Neural progenitor cell (in vitro differentiated cells): Measurements from ENCODE around the gene ZNF165. TPM values are rescaled to one million over a fixed set of nuclear protein-coding genes. Genes with fewer than 3 reads are reported as not detected.

ENCODE experiments used
- DNase-seq: peaks from one replicate; pipeline ENCODE4 v3.0.0-alpha.2; 2016; ENCODE audit warnings: low spot score
- H2AFZ ChIP-seq: fragments of 200-600 bp; sonication (generic); replicated peaks from 2 replicates; pipeline ENCODE4 v1.6.1; 2016; ENCODE audit warnings: antibody characterized with exemption
- H3F3A ChIP-seq: fragments of 200-600 bp; sonication (generic); 2 replicates; pipeline ENCODE4 v1.6.1; 2016; ENCODE audit warnings: antibody characterized with exemption, low read depth
- H3K27ac ChIP-seq: fragments of 200-600 bp; sonication (generic); 2 replicates; pipeline ENCODE4 v1.5.1; 2016; ENCODE audit warnings: mild to moderate bottlenecking
- H3K27me3 ChIP-seq: fragments of 200-600 bp; sonication (generic); 2 replicates; pipeline ENCODE4 v1.6.1; 2016; ENCODE audit warnings: mild to moderate bottlenecking, moderate library complexity
- H3K36me3 ChIP-seq: fragments of 200-600 bp; sonication (generic); 2 replicates; pipeline ENCODE4 v1.5.1; 2016
- H3K4me1 ChIP-seq: fragments of 200-600 bp; sonication (generic); 2 replicates; pipeline ENCODE4 v1.6.1; 2016; ENCODE audit warnings: mixed run types
- H3K4me2 ChIP-seq: fragments of 200-600 bp; sonication (generic); 2 replicates; pipeline ENCODE4 v1.6.1; 2016
- H3K4me3 ChIP-seq: fragments of 200-600 bp; sonication (generic); 2 replicates; pipeline ENCODE4 v1.5.1; 2016
- H3K79me2 ChIP-seq: fragments of 200-600 bp; sonication (generic); 2 replicates; pipeline ENCODE4 v1.6.1; 2016; ENCODE audit warnings: low read depth
- H3K9ac ChIP-seq: fragments of 200-600 bp; sonication (generic); 2 replicates; pipeline ENCODE4 v1.6.1; 2016
- H3K9me3 ChIP-seq: fragments of 200-600 bp; sonication (generic); 2 replicates; pipeline ENCODE4 v1.5.1; 2016; ENCODE audit warnings: low read depth
- H4K20me1 ChIP-seq: fragments of 200-600 bp; sonication (generic); 2 replicates; pipeline ENCODE4 v1.6.1; 2016; ENCODE audit warnings: low read depth
- H3K27ac Mint-ChIP-seq: 3 replicates; pipeline ENCODE4 v1.8.0; 2021; ENCODE audit warnings: mixed read lengths
- H3K27me3 Mint-ChIP-seq: 2 replicates; pipeline ENCODE4 v1.8.0; 2022; ENCODE audit warnings: low read depth, mild to moderate bottlenecking, inconsistent platforms, moderate library complexity, mixed read lengths; ENCODE audit not compliant: insufficient read depth
- H3K36me3 Mint-ChIP-seq: 3 replicates; pipeline ENCODE4 v1.8.0; 2021; ENCODE audit warnings: mixed read lengths
- H3K4me1 Mint-ChIP-seq: 3 replicates; pipeline ENCODE4 v1.8.0; 2021; ENCODE audit warnings: mixed read lengths
- H3K4me3 Mint-ChIP-seq: 3 replicates; pipeline ENCODE4 v1.8.0; 2021; ENCODE audit warnings: mild to moderate bottlenecking, moderate library complexity, mixed read lengths
- H3K9me3 Mint-ChIP-seq: 3 replicates; pipeline ENCODE4 v1.8.0; 2020; ENCODE audit warnings: mixed read lengths
- EZH2 ChIP-seq: fragments of 200-600 bp; sonication (generic); IDR thresholded peaks from 2 replicates; pipeline ENCODE4 v1.6.1; 2017; ENCODE audit warnings: antibody characterized with exemption, mild to moderate bottlenecking, moderate library complexity
- EZH2phosphoT487 ChIP-seq: fragments of 200-600 bp; sonication (generic); IDR thresholded peaks from 2 replicates; pipeline ENCODE4 v1.6.1; 2017; ENCODE audit warnings: antibody characterized with exemption
- total RNA-seq: library from RNA; depleted of rRNA; stranded (reverse); fragments of >200 nt; gene quantifications from 2 replicates; pipeline ENCODE4 v1.2.3, GENCODE V29; 2015; ENCODE audit warnings: low replicate concordance
- TF ChIP-seq, protein P1 (sequence below): fragments of 200-600 bp; sonication (generic); IDR thresholded peaks from 2 replicates; pipeline ENCODE4 v1.5.1; 2017; ENCODE audit warnings: antibody characterized with exemption, mild to moderate bottlenecking

The ZNF165 gene
- total RNA-seq, 1 donor from 2014 or later, result 2.1 TPM

DNA sequence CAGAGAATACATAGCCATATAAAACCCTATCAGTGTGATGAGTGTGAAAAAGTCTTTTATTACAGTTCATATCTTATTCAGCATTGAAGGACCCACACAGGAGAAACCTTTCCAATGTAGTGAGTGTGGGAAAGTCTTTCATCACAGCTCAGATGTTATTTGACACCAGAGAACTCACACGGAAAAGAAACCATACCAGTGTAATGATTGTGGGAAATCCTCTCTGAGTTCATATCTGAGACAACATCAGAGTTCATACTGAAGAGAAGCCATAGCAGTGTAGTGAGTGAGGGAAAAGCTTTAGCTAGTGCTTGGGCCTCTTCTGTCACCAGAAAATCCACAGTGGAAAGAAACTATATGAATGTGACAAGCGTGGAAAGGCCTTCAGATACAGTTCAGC, 35.4 kb downstream of the ZNF165 start:
- H3K4me3 ChIP-seq, result no peak overlapping the region
- peaks cover 2% of the 10 kb centered on the region for H3F3A ChIP-seq
- H3K9ac ChIP-seq, result no peak overlapping the region
- H3K36me3 ChIP-seq, result peaks cover 14% of the 10 kb centered on the region
- H3K4me1 Mint-ChIP-seq, result no peaks in the 10 kb centered on the region
- H3K27me3 ChIP-seq, result no peaks in the 10 kb centered on the region
- no peaks in the 10 kb centered on the region for H3K27me3 Mint-ChIP-seq
- no peak overlapping the region for H3K27ac Mint-ChIP-seq
- H3K79me2 ChIP-seq, result no peaks in the 10 kb centered on the region
- H2AFZ ChIP-seq, result no peak overlapping the region
- H3K9me3 Mint-ChIP-seq, result no peaks in the 10 kb centered on the region
- no peak for DNase-seq
- H3K36me3 Mint-ChIP-seq, result peaks cover 23% of the 10 kb centered on the region
- H3K27ac ChIP-seq, result no peak overlapping the region
- no peaks in the 10 kb centered on the region for H3K9me3 ChIP-seq
- H3K4me3 Mint-ChIP-seq, result no peak overlapping the region
- H4K20me1 ChIP-seq, result no peaks in the 10 kb centered on the region
- no peak overlapping the region for H3K4me2 ChIP-seq
- no peaks in the 10 kb centered on the region for H3K4me1 ChIP-seq
- TF ChIP-seq, protein P1, sequence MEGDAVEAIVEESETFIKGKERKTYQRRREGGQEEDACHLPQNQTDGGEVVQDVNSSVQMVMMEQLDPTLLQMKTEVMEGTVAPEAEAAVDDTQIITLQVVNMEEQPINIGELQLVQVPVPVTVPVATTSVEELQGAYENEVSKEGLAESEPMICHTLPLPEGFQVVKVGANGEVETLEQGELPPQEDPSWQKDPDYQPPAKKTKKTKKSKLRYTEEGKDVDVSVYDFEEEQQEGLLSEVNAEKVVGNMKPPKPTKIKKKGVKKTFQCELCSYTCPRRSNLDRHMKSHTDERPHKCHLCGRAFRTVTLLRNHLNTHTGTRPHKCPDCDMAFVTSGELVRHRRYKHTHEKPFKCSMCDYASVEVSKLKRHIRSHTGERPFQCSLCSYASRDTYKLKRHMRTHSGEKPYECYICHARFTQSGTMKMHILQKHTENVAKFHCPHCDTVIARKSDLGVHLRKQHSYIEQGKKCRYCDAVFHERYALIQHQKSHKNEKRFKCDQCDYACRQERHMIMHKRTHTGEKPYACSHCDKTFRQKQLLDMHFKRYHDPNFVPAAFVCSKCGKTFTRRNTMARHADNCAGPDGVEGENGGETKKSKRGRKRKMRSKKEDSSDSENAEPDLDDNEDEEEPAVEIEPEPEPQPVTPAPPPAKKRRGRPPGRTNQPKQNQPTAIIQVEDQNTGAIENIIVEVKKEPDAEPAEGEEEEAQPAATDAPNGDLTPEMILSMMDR, result no peak
- TF ChIP-seq EZH2 (no peak), EZH2phosphoT487 (no peak)

DNA sequence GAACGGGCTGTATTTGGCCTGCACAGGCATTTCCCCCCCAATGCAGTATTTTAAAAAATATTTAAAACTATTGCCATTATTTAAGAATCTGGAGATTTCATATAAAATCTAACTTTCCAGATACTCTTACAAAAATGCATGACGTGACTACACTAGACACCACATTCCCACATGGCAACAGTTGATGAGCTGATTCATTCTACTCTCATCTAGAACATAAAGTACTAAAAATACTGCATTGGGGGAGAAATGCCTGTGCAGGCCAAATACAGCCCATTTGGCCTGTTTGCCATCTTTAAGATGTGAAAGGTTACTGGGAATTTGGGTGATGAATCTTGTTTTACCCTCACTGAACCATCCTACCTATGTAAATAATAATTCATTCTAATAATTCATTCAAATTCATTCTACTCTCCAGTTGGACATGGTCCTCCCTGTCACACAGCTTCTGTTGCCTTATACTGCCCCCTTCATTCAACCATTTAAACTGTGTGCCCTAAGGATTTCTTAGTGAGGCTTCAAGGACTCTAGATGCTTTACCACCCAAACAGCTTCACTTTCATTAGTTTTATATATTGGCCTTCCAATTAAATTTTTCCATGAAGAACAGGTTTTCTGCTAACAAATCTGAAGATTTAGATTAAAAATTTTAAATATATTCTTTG, 37.1 kb downstream of the ZNF165 start:
- H4K20me1 ChIP-seq, result no peaks in the 10 kb centered on the region
- H3K4me2 ChIP-seq, result no peak overlapping the region
- no peak overlapping the region for H3K4me3 ChIP-seq
- H3K4me1 ChIP-seq, result no peaks in the 10 kb centered on the region
- peaks cover 2% of the 10 kb centered on the region for H3F3A ChIP-seq
- H3K36me3 ChIP-seq, result peaks cover 18% of the 10 kb centered on the region
- no peak for TF ChIP-seq EZH2
- TF ChIP-seq, protein P1, result peak; percentile 25
- no peak overlapping the region for H3K27ac Mint-ChIP-seq
- no peak overlapping the region for H3K9ac ChIP-seq
- no peaks in the 10 kb centered on the region for H3K9me3 ChIP-seq
- no peak overlapping the region for H3K27ac ChIP-seq
- no peak overlapping the region for H3K4me3 Mint-ChIP-seq
- no peaks in the 10 kb centered on the region for H3K9me3 Mint-ChIP-seq
- no peaks in the 10 kb centered on the region for H3K27me3 ChIP-seq
- no peaks in the 10 kb centered on the region for H3K27me3 Mint-ChIP-seq
- H3K36me3 Mint-ChIP-seq, result peaks cover 27% of the 10 kb centered on the region
- no peaks in the 10 kb centered on the region for H3K4me1 Mint-ChIP-seq
- H3K79me2 ChIP-seq, result no peaks in the 10 kb centered on the region
- DNase-seq, result no peak
- no peak overlapping the region for H2AFZ ChIP-seq

DNA sequence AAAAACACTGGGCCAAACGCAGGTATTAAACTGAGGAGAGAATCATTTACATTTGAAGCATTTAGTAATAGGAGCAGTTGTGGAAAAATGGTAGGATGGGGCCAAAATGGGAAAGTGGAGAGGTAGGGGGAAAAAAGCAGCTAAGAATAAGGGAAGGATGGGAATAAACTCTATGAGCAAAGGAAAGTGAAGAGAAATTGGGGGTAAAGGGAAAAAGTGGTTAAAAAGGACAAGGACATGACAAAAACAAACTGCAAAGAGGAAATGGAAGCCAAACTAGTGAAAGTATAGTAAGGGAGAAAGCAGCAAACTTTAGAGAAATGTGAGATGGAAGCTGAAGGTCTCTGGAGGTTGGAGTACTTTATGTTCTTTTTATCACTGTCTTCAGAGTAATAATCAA, 37.8 kb downstream of the ZNF165 start:
- H3K4me1 Mint-ChIP-seq, result no peaks in the 10 kb centered on the region
- H3K36me3 ChIP-seq, result peaks cover 22% of the 10 kb centered on the region

More for the DNA sequence above, 37.8 kb downstream of the ZNF165 start:
- Histone ChIP-seq H3K27ac (no peak overlapping the region), H3K4me1 (no peaks in the 10 kb centered on the region), H3F3A (peaks cover 2% of the 10 kb centered on the region), H3K4me2 (no peak overlapping the region), H4K20me1 (no peaks in the 10 kb centered on the region), H3K79me2 (peaks cover 3% of the 10 kb centered on the region), H3K27me3 (no peaks in the 10 kb centered on the region), H3K9me3 (no peaks in the 10 kb centered on the region), H2AFZ (no peak overlapping the region), H3K9ac (no peak overlapping the region), H3K4me3 (no peak overlapping the region)
- Mint-ChIP-seq H3K36me3 (peaks cover 28% of the 10 kb centered on the region), H3K27me3 (no peaks in the 10 kb centered on the region), H3K9me3 (no peaks in the 10 kb centered on the region), H3K4me3 (no peak overlapping the region), H3K27ac (no peak overlapping the region)
- no peak for DNase-seq
- TF ChIP-seq EZH2, result no peak
- TF ChIP-seq, protein P1, result no peak
- no peak for TF ChIP-seq EZH2phosphoT487
